GM12878 (cell line): ENCODE results near the gene LRP8. TPM values are rescaled to one million over a fixed set of nuclear protein-coding genes. Genes with fewer than 3 reads are reported as not detected.

Experiments used
- ATAC-seq: fragments of 200-7000 bp; cut with Tn5 transposase; 3 replicates; pipeline ENCODE4 v1.9.1; 2020; ENCODE audit warnings: mild to moderate bottlenecking, moderate library complexity
- BruUV-seq: library from RNA; stranded (reverse); fragments of 400-500 nt; replicated peaks from 2 replicates; lab custom pipeline; 2021; lab: Mats Ljungman, UMichigan
- CTCF ChIA-PET: fragments of 300-600 bp; sonication (Branson Sonifier 250); formaldehyde crosslinking; extraction: SDS; loops from one replicate; lab custom pipeline; 2021; ENCODE audit warnings: inconsistent platforms; lab: Yijun Ruan, JAX
- POLR2A ChIA-PET: fragments of 350-600 bp; formaldehyde crosslinking; extraction: SDS; loops from one replicate; lab custom pipeline; 2021; ENCODE audit warnings: inconsistent platforms; lab: Charles Lee
- RAD21 ChIA-PET: fragments of 300-600 bp; sonication (Branson Sonifier 250); formaldehyde crosslinking; loops from one replicate; lab custom pipeline; 2023; ENCODE audit warnings: antibody characterized with exemption; ENCODE audit not compliant: unreplicated experiment; lab: Charles Lee
- SMC1A ChIA-PET: fragments of 300-600 bp; sonication (Branson Sonifier 250); formaldehyde crosslinking; loops from one replicate; lab custom pipeline; 2023; ENCODE audit not compliant: unreplicated experiment, uncharacterized antibody; lab: Charles Lee
- DNase-seq: peaks from one replicate; pipeline ENCODE4 v3.0.0-alpha.2; 2011; ENCODE audit warnings: low read depth, low spot score
- FAIRE-seq: peaks from 3 replicates; lab custom pipeline; 2011; peaks lifted over from hg19 to GRCh38; lab: Jason Lieb, UNC
- H2AFZ ChIP-seq: 2 replicates; pipeline ENCODE4 v1.6.0; 2011; ENCODE audit warnings: low read depth, low read length, control low read depth; ENCODE audit not compliant: control insufficient read depth
- H3K27ac ChIP-seq: 2 replicates; pipeline ENCODE4 v1.5.1; 2011; ENCODE audit warnings: control low read depth; ENCODE audit not compliant: control insufficient read depth, insufficient read depth
- H3K27me3 ChIP-seq, 2 experiments: replicated peaks in 1 of 2; 2 replicates each; pipeline versions ENCODE4 v1.6.0 to v1.6.1; 2011; ENCODE audit warnings: low read length in 1 of 2; ENCODE audit not compliant: control insufficient read depth in 2 of 2, insufficient read depth in 2 of 2
- H3K36me3 ChIP-seq, 2 experiments: 2 replicates each; pipeline ENCODE4 v1.5.1; 2011; ENCODE audit warnings: low read length in 1 of 2; ENCODE audit not compliant: control insufficient read depth in 2 of 2, insufficient read depth in 2 of 2
- H3K4me1 ChIP-seq: 2 replicates; pipeline ENCODE4 v1.6.1; 2011; ENCODE audit warnings: mild to moderate bottlenecking, low read length, moderate library complexity, mixed read lengths; ENCODE audit not compliant: control insufficient read depth, insufficient read depth
- H3K4me2 ChIP-seq: 2 replicates; pipeline ENCODE4 v1.6.0; 2011; ENCODE audit warnings: control low read depth; ENCODE audit not compliant: control insufficient read depth, insufficient read depth
- H3K4me3 ChIP-seq: fragments of 200-600 bp; sonication (generic); 2 replicates; pipeline ENCODE4 v1.5.1; 2016
- H3K79me2 ChIP-seq: 2 replicates; pipeline ENCODE4 v1.6.0; 2011; ENCODE audit warnings: low read length; ENCODE audit not compliant: control insufficient read depth, insufficient read depth
- H3K9ac ChIP-seq: 2 replicates; pipeline ENCODE4 v1.8.0; 2011; ENCODE audit warnings: low read length, control low read depth, mixed read lengths; ENCODE audit not compliant: control insufficient read depth, insufficient read depth
- H3K9me3 ChIP-seq: replicated peaks from 3 replicates; pipeline ENCODE4 v1.5.1; 2011; ENCODE audit warnings: mild to moderate bottlenecking, low read length; ENCODE audit not compliant: control insufficient read depth, insufficient read depth
- H4K20me1 ChIP-seq: 2 replicates; pipeline ENCODE4 v1.6.0; 2011; ENCODE audit not compliant: control insufficient read depth, insufficient read depth
- BMI1 ChIP-seq: fragments of 450-650 bp; IDR thresholded peaks from 2 replicates; pipeline ENCODE4 v1.6.1; 2016; ENCODE audit warnings: mild to moderate bottlenecking, moderate library complexity, borderline replicate concordance
- CREB1 ChIP-seq: IDR thresholded peaks from 2 replicates; pipeline ENCODE4 v1.6.1; 2012; ENCODE audit warnings: low read depth, mild to moderate bottlenecking, inconsistent platforms
- EGR1 ChIP-seq, 2 experiments: IDR thresholded peaks; 1 replicate in 1 of 2; 2 replicates in 1 of 2; pipeline ENCODE4 v1.6.1; 2011 to 2012; ENCODE audit warnings: low read depth in 2 of 2, low read length in 2 of 2, borderline replicate concordance in 1 of 2, mild to moderate bottlenecking in 1 of 2, moderate library complexity in 1 of 2
- JUND ChIP-seq: IDR thresholded peaks from 2 replicates; pipeline ENCODE4 v1.6.1; 2012; ENCODE audit warnings: low read depth, mild to moderate bottlenecking, low read length, improper control_type of control experiment, moderate library complexity
- MAX ChIP-seq: IDR thresholded peaks from 2 replicates; pipeline ENCODE4 v1.6.1; 2012; ENCODE audit warnings: low read depth, low read length, improper control_type of control experiment
- MXI1 ChIP-seq: fragments of 150-350 bp; IDR thresholded peaks from 2 replicates; pipeline ENCODE4 v1.6.1; 2011; ENCODE audit warnings: low read depth, mild to moderate bottlenecking, inconsistent platforms, low read length, improper control_type of control experiment
- SIX5 ChIP-seq: IDR thresholded peaks from 2 replicates; pipeline ENCODE4 v1.6.1; 2011; ENCODE audit warnings: mild to moderate bottlenecking, low read depth, low read length, moderate library complexity; ENCODE audit not compliant: severe bottlenecking
- SMAD1 ChIP-seq: fragments of 450-650 bp; IDR thresholded peaks from 2 replicates; pipeline ENCODE4 v1.6.1; 2018; ENCODE audit warnings: mild to moderate bottlenecking, low read depth; ENCODE audit not compliant: partially characterized antibody
- SMAD5 ChIP-seq: IDR thresholded peaks from 2 replicates; pipeline ENCODE4 v1.6.1; 2016; ENCODE audit warnings: antibody characterized with exemption, low read depth
- WGBS: methylation state at CpG from one replicate; pipeline ENCODE4 v1.1.6; 2016; ENCODE audit warnings: low lambda C conversion rate; ENCODE audit not compliant: insufficient replicate concordance, insufficient coverage; ENCODE audit errors: missing lambda C conversion rate; 5-methylcytosine and 5-hydroxymethylcytosine counted together
- in situ Hi-C: fragments of 300-500 bp; cut with MboI; formaldehyde crosslinking; loops from 9 replicates; pipeline ENCODE4 v1.14.3; 2018; ENCODE audit warnings: mixed read lengths
- intact Hi-C: fragments of 100-400 bp; cut with micrococcal nuclease; formaldehyde crosslinking; loops from one replicate; pipeline ENCODE4 v1.14.2; 2022; ENCODE audit not compliant: unreplicated experiment
- polyA plus RNA-seq, 11 experiments: library from polyadenylated mRNA; depleted of rRNA in 4 of 11; unstranded in 6 of 11; stranded (reverse) in 5 of 11; fragments of >200 nt; fragmentation: Nextera tagmentation in 4 of 11; fragmentation: Illumina TruSeq in 1 of 11; extraction: Ambion mirVana in 4 of 11; extraction: Trizol in 1 of 11; gene quantifications; 1 replicate in 1 of 11; 2 replicates in 10 of 11; pipeline versions ENCODE4 v1.2.1 to v1.2.3, GENCODE V29; 2011 to 2016; ENCODE audit warnings: inconsistent platforms in 2 of 11, missing spikeins in 2 of 11, low read depth in 1 of 11
- total RNA-seq, 4 experiments: library from RNA; depleted of rRNA in 3 of 4; stranded (reverse); fragments of >200 nt in 3 of 4; fragmentation: Illumina TruSeq in 1 of 4; extraction: Trizol in 1 of 4; gene quantifications; 2 replicates each; pipeline versions ENCODE4 v1.2.1 to v1.2.3, GENCODE V29; 2013 to 2021
- TF ChIP-seq, protein P1 (sequence below): fragments of 450-650 bp; IDR thresholded peaks from 2 replicates; pipeline ENCODE4 v1.6.1; 2017; ENCODE audit warnings: borderline replicate concordance
- TF ChIP-seq, protein P2 (sequence below): fragments of 450-650 bp; formaldehyde crosslinking; IDR thresholded peaks from 2 replicates; pipeline ENCODE4 v1.4.0; 2020; ENCODE audit warnings: mild to moderate bottlenecking, moderate library complexity
- TF ChIP-seq, protein P3 (sequence below): fragments of 450-650 bp; IDR thresholded peaks from 2 replicates; pipeline ENCODE4 v1.6.1; 2017; ENCODE audit warnings: low read depth, mild to moderate bottlenecking, moderate library complexity

Gene LRP8
- total and polyA plus RNA-seq, 10 of the 15 experiments (the other 5 are each of a cell fraction or from before 2014, with no cell fraction given), result 2.8 to 40.5 (median 22.3) TPM

DNA sequence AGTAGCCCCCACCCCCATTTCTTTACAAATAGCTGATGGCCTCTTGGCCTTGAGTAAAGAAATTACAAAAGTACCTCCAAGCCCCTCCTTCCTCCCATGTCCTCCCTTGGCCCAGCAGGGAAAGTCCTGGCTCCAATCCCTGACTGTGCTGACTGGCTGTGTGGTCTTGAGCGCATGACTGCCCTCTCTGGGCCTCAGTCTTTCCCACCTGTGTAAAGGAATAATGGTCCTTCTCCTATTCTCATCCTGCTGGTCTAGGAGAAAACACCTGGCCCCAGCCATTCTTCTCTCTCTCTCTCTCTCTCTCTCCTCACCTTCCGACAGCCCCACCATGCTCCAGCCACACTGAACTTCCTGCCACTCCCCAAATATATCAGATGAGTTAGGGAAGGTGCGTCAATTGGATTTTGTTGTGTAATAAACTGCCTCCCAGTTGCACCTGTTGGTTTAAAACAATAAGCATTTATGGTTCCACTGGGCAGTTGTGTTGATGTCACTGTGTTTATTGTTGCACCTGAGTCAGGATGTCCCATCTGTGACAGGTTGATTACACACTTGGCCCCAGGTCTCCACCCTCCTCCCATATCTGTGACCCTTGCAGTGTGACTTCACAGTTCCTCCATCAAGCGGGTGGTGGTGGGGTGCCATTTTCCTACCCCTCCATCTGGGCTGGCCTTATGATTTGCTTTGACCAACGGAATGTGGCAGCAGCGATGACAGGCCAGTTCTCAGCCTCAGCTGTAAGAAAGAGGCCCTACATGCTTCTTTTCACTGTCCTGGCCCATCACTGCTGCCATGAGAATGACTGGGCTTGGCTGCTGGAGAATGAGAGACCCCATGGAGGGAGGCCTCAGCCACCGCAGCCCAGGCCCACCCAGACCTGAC is 22.3 kb upstream of the LRP8 start (continued):
- no peak for TF ChIP-seq BMI1
- no peak for TF ChIP-seq SIX5
- no peak for TF ChIP-seq SMAD5
- TF ChIP-seq SMAD1, result no peak

DNA sequence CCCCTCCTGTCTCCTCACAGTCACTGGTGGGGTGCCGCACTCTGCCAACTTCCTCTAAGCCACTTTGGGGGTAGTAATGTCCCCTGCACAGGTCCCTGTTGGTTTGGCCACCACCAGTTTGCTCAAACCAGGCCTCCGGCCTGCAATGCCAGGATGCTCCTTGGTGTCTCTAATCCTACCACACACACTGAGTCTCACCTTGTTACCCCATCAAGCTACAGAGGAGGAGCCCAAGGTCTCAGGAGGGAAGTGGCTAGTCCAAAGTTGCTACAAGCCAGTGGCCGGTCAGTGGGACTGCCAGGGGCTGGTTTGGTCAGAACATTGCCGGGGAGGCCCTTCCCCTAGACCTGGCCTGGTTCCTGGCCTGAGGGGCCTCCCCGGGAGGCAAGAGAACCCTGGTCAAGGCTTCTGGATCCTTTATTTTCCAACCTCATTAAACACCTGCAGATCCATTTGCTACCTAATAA is 21.5 kb upstream of the LRP8 start:
- ATAC-seq (no peak), DNase-seq (no peak), FAIRE-seq (no peak)
- 68% methylated on average over 5 of the region's 5 CpGs for WGBS
- no peak overlapping the region for H3K4me2 ChIP-seq
- H3K79me2 ChIP-seq, result no peaks in the 10 kb centered on the region
- no peaks in the 10 kb centered on the region for H3K9me3 ChIP-seq
- H3K4me3 ChIP-seq, result no peak overlapping the region
- intact Hi-C loops (no loop called here), in situ Hi-C loops (no loop called here)
- H4K20me1 ChIP-seq, result no peaks in the 10 kb centered on the region
- no peak overlapping the region for H3K27ac ChIP-seq
- POLR2A ChIA-PET, result no interaction called here
- H3K36me3 ChIP-seq, result no peaks in the 10 kb centered on the region
- no peaks in the 10 kb centered on the region for H3K27me3 ChIP-seq
- RAD21 ChIA-PET, result no interaction called here
- no peak overlapping the region for H3K9ac ChIP-seq
- SMC1A ChIA-PET, result no interaction called here
- CTCF ChIA-PET, result no interaction called here
- no peak overlapping the region for H2AFZ ChIP-seq
- peaks cover 16% of the 10 kb centered on the region for H3K4me1 ChIP-seq
- BruUV-seq, result no TSS peak
- TF ChIP-seq, protein P1, sequence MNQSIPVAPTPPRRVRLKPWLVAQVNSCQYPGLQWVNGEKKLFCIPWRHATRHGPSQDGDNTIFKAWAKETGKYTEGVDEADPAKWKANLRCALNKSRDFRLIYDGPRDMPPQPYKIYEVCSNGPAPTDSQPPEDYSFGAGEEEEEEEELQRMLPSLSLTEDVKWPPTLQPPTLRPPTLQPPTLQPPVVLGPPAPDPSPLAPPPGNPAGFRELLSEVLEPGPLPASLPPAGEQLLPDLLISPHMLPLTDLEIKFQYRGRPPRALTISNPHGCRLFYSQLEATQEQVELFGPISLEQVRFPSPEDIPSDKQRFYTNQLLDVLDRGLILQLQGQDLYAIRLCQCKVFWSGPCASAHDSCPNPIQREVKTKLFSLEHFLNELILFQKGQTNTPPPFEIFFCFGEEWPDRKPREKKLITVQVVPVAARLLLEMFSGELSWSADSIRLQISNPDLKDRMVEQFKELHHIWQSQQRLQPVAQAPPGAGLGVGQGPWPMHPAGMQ, result no peak
- TF ChIP-seq, protein P2, sequence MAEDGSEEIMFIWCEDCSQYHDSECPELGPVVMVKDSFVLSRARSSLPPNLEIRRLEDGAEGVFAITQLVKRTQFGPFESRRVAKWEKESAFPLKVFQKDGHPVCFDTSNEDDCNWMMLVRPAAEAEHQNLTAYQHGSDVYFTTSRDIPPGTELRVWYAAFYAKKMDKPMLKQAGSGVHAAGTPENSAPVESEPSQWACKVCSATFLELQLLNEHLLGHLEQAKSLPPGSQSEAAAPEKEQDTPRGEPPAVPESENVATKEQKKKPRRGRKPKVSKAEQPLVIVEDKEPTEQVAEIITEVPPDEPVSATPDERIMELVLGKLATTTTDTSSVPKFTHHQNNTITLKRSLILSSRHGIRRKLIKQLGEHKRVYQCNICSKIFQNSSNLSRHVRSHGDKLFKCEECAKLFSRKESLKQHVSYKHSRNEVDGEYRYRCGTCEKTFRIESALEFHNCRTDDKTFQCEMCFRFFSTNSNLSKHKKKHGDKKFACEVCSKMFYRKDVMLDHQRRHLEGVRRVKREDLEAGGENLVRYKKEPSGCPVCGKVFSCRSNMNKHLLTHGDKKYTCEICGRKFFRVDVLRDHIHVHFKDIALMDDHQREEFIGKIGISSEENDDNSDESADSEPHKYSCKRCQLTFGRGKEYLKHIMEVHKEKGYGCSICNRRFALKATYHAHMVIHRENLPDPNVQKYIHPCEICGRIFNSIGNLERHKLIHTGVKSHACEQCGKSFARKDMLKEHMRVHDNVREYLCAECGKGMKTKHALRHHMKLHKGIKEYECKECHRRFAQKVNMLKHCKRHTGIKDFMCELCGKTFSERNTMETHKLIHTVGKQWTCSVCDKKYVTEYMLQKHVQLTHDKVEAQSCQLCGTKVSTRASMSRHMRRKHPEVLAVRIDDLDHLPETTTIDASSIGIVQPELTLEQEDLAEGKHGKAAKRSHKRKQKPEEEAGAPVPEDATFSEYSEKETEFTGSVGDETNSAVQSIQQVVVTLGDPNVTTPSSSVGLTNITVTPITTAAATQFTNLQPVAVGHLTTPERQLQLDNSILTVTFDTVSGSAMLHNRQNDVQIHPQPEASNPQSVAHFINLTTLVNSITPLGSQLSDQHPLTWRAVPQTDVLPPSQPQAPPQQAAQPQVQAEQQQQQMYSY, result no peak
- TF ChIP-seq EGR1 (IDR thresholded peaks at IDR 0.05; ENCODE audit: borderline replicate concordance in 1 of 2, low read depth in 2 of 2, low read length in 2 of 2), result no peak
- TF ChIP-seq MXI1, result no peak
- TF ChIP-seq, protein P3, sequence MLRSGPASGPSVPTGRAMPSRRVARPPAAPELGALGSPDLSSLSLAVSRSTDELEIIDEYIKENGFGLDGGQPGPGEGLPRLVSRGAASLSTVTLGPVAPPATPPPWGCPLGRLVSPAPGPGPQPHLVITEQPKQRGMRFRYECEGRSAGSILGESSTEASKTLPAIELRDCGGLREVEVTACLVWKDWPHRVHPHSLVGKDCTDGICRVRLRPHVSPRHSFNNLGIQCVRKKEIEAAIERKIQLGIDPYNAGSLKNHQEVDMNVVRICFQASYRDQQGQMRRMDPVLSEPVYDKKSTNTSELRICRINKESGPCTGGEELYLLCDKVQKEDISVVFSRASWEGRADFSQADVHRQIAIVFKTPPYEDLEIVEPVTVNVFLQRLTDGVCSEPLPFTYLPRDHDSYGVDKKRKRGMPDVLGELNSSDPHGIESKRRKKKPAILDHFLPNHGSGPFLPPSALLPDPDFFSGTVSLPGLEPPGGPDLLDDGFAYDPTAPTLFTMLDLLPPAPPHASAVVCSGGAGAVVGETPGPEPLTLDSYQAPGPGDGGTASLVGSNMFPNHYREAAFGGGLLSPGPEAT, result no peak
- TF ChIP-seq JUND, result no peak
- no peak for TF ChIP-seq MAX
- TF ChIP-seq CREB1, result no peak
